ENCODE data around the gene PLCL2.

PLCL2 gene

DNA sequence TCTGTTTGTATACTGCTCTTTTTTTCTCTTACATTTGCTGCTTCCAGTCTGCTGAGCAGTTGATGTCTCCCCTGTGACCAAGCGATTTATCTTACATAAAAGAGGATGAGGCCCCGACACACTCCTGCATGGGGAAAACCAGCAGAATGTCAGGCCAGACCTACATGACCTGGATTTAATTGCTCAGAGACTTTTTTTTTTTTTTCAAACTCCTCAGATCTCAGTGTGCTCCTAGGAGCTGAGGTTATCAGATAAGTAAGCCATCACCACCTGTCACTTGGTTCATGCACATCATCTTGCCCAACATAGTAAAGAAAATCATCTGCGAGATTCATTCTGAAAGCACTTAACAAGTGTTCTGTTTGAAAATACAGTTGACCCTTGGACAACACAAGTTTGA lies 163.1 kb downstream of the PLCL2 start:
- Histone ChIP-seq H3K4me2 (ENCODE audit: low read length, poor library complexity, severe bottlenecking) (no peak overlapping the region), H3K4me1 (ENCODE audit: control insufficient read depth, insufficient read depth, low read depth, low read length) (no peaks in the 10 kb centered on the region), H2AK5ac (ENCODE audit: low read length, severe bottlenecking) (no peak overlapping the region), H2BK120ac (ENCODE audit: low read depth, low read length) (no peak overlapping the region), H3K14ac (ENCODE audit: low read length in 2 of 2) (no peak overlapping the region), H3K18ac (ENCODE audit: low read depth in 1 of 2, low read length in 2 of 2) (no peak overlapping the region), H3K9ac (ENCODE audit: low read length) (no peak overlapping the region), H3K23ac (ENCODE audit: low read length in 2 of 2) (no peak overlapping the region), H3K36me3 (ENCODE audit: control insufficient read depth in 1 of 2, insufficient read depth in 2 of 2, low read depth in 1 of 2, low read length in 2 of 2) (peaks cover 0 to 62% of the 10 kb centered on the region in 2 experiments), H3K79me1 (replicated peaks; ENCODE audit: low read length, poor library complexity, severe bottlenecking) (no peaks in the 10 kb centered on the region), H4K8ac (ENCODE audit: low read length) (no peak overlapping the region), H3K27ac (ENCODE audit: low read length, poor library complexity, severe bottlenecking) (no peak overlapping the region), H2BK15ac (ENCODE audit: low read depth, poor library complexity, severe bottlenecking) (no peak overlapping the region), H3K9me3 (ENCODE audit: control insufficient read depth, low read length) (peaks cover 13% of the 10 kb centered on the region), H2BK12ac (ENCODE audit: low read length in 2 of 2) (no peak overlapping the region), H3K4ac (ENCODE audit: low read depth in 1 of 2, low read length in 2 of 2) (no peak overlapping the region), H3K27me3 (ENCODE audit: control insufficient read depth in 1 of 2, insufficient read depth in 1 of 2, low read length in 2 of 2) (no peaks in the 10 kb centered on the region), H4K91ac (ENCODE audit: low read length) (no peak overlapping the region), H3K4me3 (ENCODE audit: insufficient read depth in 1 of 2, low read depth in 1 of 2, low read length in 2 of 2) (no peak overlapping the region), H2BK5ac (ENCODE audit: low read depth, low read length, poor library complexity, severe bottlenecking) (no peak overlapping the region), H2AFZ (ENCODE audit: low read depth, low read length) (no peak overlapping the region)
- no peak for DNase-seq
- 88% methylated on average over 3 of the region's 3 CpGs for WGBS

DNA sequence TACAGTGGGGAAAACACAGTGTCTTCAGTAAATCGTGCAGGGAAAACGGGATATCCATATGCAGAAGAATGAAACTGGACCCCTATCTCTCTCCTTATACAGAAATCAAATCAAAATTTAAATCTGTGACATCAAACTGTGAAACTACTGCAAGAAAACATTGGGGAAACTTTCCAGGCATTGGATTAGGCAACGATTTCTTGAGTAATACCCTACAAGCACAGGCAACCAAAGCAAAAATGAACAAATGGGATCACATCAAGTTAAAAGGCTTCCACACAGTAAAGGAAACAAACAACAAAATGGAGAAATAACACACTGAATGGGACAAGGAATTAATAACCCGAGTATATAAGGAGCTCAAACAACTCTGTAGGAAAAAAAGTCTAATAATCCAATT lies 165.3 kb downstream of the PLCL2 start:
- Histone ChIP-seq H3K23ac (ENCODE audit: low read length in 2 of 2) (no peak overlapping the region), H4K91ac (ENCODE audit: low read length) (no peak overlapping the region), H3K9me3 (ENCODE audit: control insufficient read depth, low read length) (peaks cover 20% of the 10 kb centered on the region), H3K9ac (ENCODE audit: low read length) (no peak overlapping the region), H3K27me3 (ENCODE audit: control insufficient read depth in 1 of 2, insufficient read depth in 1 of 2, low read length in 2 of 2) (no peaks in the 10 kb centered on the region), H3K4me2 (ENCODE audit: low read length, poor library complexity, severe bottlenecking) (no peak overlapping the region), H2BK5ac (ENCODE audit: low read depth, low read length, poor library complexity, severe bottlenecking) (no peak overlapping the region), H3K36me3 (ENCODE audit: control insufficient read depth in 1 of 2, insufficient read depth in 2 of 2, low read depth in 1 of 2, low read length in 2 of 2) (peaks cover 0 to 42% of the 10 kb centered on the region in 2 experiments), H3K27ac (ENCODE audit: low read length, poor library complexity, severe bottlenecking) (no peak overlapping the region), H3K14ac (ENCODE audit: low read length in 2 of 2) (no peak overlapping the region), H3K4me3 (ENCODE audit: insufficient read depth in 1 of 2, low read depth in 1 of 2, low read length in 2 of 2) (no peak overlapping the region), H4K8ac (ENCODE audit: low read length) (no peak overlapping the region), H2AK5ac (ENCODE audit: low read length, severe bottlenecking) (no peak overlapping the region), H2BK12ac (ENCODE audit: low read length in 2 of 2) (no peak overlapping the region), H2BK120ac (ENCODE audit: low read depth, low read length) (no peak overlapping the region), H3K79me1 (replicated peaks; ENCODE audit: low read length, poor library complexity, severe bottlenecking) (no peaks in the 10 kb centered on the region), H3K4me1 (ENCODE audit: control insufficient read depth, insufficient read depth, low read depth, low read length) (no peaks in the 10 kb centered on the region), H2BK15ac (ENCODE audit: low read depth, poor library complexity, severe bottlenecking) (no peak overlapping the region), H3K18ac (ENCODE audit: low read depth in 1 of 2, low read length in 2 of 2) (no peak overlapping the region), H3K4ac (ENCODE audit: low read depth in 1 of 2, low read length in 2 of 2) (no peak overlapping the region), H2AFZ (ENCODE audit: low read depth, low read length) (no peak overlapping the region)
- DNase-seq: no peak
- WGBS: 100% methylated on average over 3 of the region's 4 CpGs

DNA sequence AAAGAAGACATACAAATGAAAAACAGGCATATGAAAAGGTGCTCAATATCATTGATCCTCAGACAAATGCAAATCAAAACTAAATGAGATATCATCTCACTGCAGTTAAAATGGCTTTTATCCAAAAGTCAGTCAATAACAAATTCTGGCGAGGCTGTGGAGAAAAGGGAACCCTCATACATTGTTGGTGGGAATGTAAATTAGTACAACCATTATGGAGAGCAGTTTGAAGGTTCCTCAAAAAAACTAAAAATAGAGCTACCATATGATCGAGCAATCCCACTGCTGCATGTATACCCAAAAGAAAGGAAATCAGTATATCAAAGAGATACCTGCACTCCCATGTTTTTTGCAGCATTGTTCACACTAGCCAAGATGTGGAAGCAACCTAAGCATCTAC lies 165.8 kb downstream of the PLCL2 start:
- no peak for DNase-seq
- H3K27me3 ChIP-seq (ENCODE audit: control insufficient read depth in 1 of 2, insufficient read depth in 1 of 2, low read length in 2 of 2): no peaks in the 10 kb centered on the region
- peaks cover 0 to 37% of the 10 kb centered on the region in 2 experiments for H3K36me3 ChIP-seq (ENCODE audit: control insufficient read depth in 1 of 2, insufficient read depth in 2 of 2, low read depth in 1 of 2, low read length in 2 of 2)
- no peak overlapping the region for H4K91ac ChIP-seq (ENCODE audit: low read length)
- no peak overlapping the region for H2AK5ac ChIP-seq (ENCODE audit: low read length, severe bottlenecking)
- H2BK12ac ChIP-seq (ENCODE audit: low read length in 2 of 2): no peak overlapping the region
- no peak overlapping the region for H2BK120ac ChIP-seq (ENCODE audit: low read depth, low read length)
- H3K4me1 ChIP-seq (ENCODE audit: control insufficient read depth, insufficient read depth, low read depth, low read length): no peaks in the 10 kb centered on the region
- H3K79me1 ChIP-seq (replicated peaks; ENCODE audit: low read length, poor library complexity, severe bottlenecking): no peaks in the 10 kb centered on the region
- no peak overlapping the region for H3K4ac ChIP-seq (ENCODE audit: low read depth in 1 of 2, low read length in 2 of 2)
- H4K8ac ChIP-seq (ENCODE audit: low read length): no peak overlapping the region
- no peak overlapping the region for H2AFZ ChIP-seq (ENCODE audit: low read depth, low read length)
- H3K9ac ChIP-seq (ENCODE audit: low read length): no peak overlapping the region
- H2BK5ac ChIP-seq (ENCODE audit: low read depth, low read length, poor library complexity, severe bottlenecking): no peak overlapping the region
- H3K4me2 ChIP-seq (ENCODE audit: low read length, poor library complexity, severe bottlenecking): no peak overlapping the region
- H3K14ac ChIP-seq (ENCODE audit: low read length in 2 of 2): no peak overlapping the region
- H3K9me3 ChIP-seq (ENCODE audit: control insufficient read depth, low read length): peaks cover 20% of the 10 kb centered on the region
- H3K4me3 ChIP-seq (ENCODE audit: insufficient read depth in 1 of 2, low read depth in 1 of 2, low read length in 2 of 2): no peak overlapping the region
- no peak overlapping the region for H3K27ac ChIP-seq (ENCODE audit: low read length, poor library complexity, severe bottlenecking)
- WGBS: no CpG with 5 or more reads among the region's 2 CpGs
- no peak overlapping the region for H2BK15ac ChIP-seq (ENCODE audit: low read depth, poor library complexity, severe bottlenecking)
- H3K23ac ChIP-seq (ENCODE audit: low read length in 2 of 2): no peak overlapping the region
- H3K18ac ChIP-seq (ENCODE audit: low read depth in 1 of 2, low read length in 2 of 2): no peak overlapping the region

DNA sequence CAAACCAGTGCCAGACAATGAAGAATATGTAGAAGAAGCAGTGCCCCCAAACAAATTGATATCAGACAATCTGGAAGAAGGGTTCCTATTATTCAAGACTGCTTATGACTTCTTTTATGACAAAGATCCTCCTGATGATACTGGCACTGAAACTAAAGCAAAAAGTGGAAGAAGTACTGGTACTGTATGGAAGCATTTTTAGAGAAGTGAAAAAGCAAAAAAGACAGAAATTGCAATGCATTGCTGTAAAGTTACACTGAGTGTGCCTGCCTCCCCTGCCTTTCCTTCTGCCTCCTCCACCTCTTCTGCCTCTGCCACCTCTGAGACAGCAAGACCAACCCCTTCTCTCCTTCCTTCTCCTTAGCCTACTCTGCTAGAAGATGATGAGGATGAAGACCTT lies 167.6 kb downstream of the PLCL2 start:
- peaks cover 20% of the 10 kb centered on the region for H3K9me3 ChIP-seq (ENCODE audit: control insufficient read depth, low read length)
- H3K14ac ChIP-seq (ENCODE audit: low read length in 2 of 2): no peak overlapping the region
- no peak overlapping the region for H3K23ac ChIP-seq (ENCODE audit: low read length in 2 of 2)
- H2BK5ac ChIP-seq (ENCODE audit: low read depth, low read length, poor library complexity, severe bottlenecking): no peak overlapping the region
- H3K4me2 ChIP-seq (ENCODE audit: low read length, poor library complexity, severe bottlenecking): no peak overlapping the region
- H3K4me1 ChIP-seq (ENCODE audit: control insufficient read depth, insufficient read depth, low read depth, low read length): no peaks in the 10 kb centered on the region
- H4K8ac ChIP-seq (ENCODE audit: low read length): no peak overlapping the region
- no peak overlapping the region for H2AFZ ChIP-seq (ENCODE audit: low read depth, low read length)
- no peaks in the 10 kb centered on the region for H3K27me3 ChIP-seq (ENCODE audit: control insufficient read depth in 1 of 2, insufficient read depth in 1 of 2, low read length in 2 of 2)
- H3K18ac ChIP-seq (ENCODE audit: low read depth in 1 of 2, low read length in 2 of 2): no peak overlapping the region
- DNase-seq: no peak
- H2BK15ac ChIP-seq (ENCODE audit: low read depth, poor library complexity, severe bottlenecking): no peak overlapping the region
- H3K4ac ChIP-seq (ENCODE audit: low read depth in 1 of 2, low read length in 2 of 2): no peak overlapping the region
- no peak overlapping the region for H3K9ac ChIP-seq (ENCODE audit: low read length)
- H4K91ac ChIP-seq (ENCODE audit: low read length): no peak overlapping the region
- H3K4me3 ChIP-seq (ENCODE audit: insufficient read depth in 1 of 2, low read depth in 1 of 2, low read length in 2 of 2): no peak overlapping the region
- H2BK120ac ChIP-seq (ENCODE audit: low read depth, low read length): no peak overlapping the region
- H3K27ac ChIP-seq (ENCODE audit: low read length, poor library complexity, severe bottlenecking): no peak overlapping the region
- no peak overlapping the region for H2BK12ac ChIP-seq (ENCODE audit: low read length in 2 of 2)
- H2AK5ac ChIP-seq (ENCODE audit: low read length, severe bottlenecking): no peak overlapping the region
- H3K79me1 ChIP-seq (replicated peaks; ENCODE audit: low read length, poor library complexity, severe bottlenecking): no peaks in the 10 kb centered on the region
- peaks cover 0 to 19% of the 10 kb centered on the region in 2 experiments for H3K36me3 ChIP-seq (ENCODE audit: control insufficient read depth in 1 of 2, insufficient read depth in 2 of 2, low read depth in 1 of 2, low read length in 2 of 2)

All from mesenchymal stem cell (in vitro differentiated cells and primary cell).